Heart left ventricle (tissue), 16 donors: ENCODE measurements around the gene PTH2. TPM values are rescaled to one million over a fixed set of nuclear protein-coding genes. Genes with fewer than 3 reads are reported as not detected.

Experiments used
- ATAC-seq, 4 donors: fragments of 200-7000 bp; cut with Tn5 transposase; one replicate each; pipeline ENCODE4 v1.9.1; 2020 to 2022; ENCODE audit warnings: moderate library complexity in 4 of 4, mild to moderate bottlenecking in 3 of 4, moderate number of reproducible peaks in 1 of 4
- DNase-seq, 5 donors: peaks; one replicate each; pipeline ENCODE4 v3.0.0-alpha.2; 2020
- H3K27ac ChIP-seq, 12 donors: fragments of 200-600 bp; sonication (generic) in 4 of 12; one replicate each; pipeline versions ENCODE4 v1.5.0 to v1.8.0; 2016 to 2022; ENCODE audit warnings: mild to moderate bottlenecking in 2 of 12
- H3K27me3 ChIP-seq, 9 donors: fragments of 200-600 bp; sonication (generic) in 2 of 9; one replicate each; pipeline versions ENCODE4 v1.5.1 to v1.8.0; 2016 to 2022; ENCODE audit warnings: mild to moderate bottlenecking in 3 of 9
- H3K36me3 ChIP-seq, 9 donors: fragments of 200-600 bp; sonication (generic) in 2 of 9; one replicate each; pipeline versions ENCODE4 v1.5.0 to v1.8.0; 2018 to 2022; ENCODE audit warnings: mild to moderate bottlenecking in 2 of 9
- H3K4me1 ChIP-seq, 12 donors: fragments of 200-600 bp; sonication (generic) in 4 of 12; one replicate each; pipeline versions ENCODE4 v1.5.0 to v1.8.0; 2016 to 2022; ENCODE audit warnings: mild to moderate bottlenecking in 3 of 12
- H3K4me3 ChIP-seq, 12 donors: fragments of 200-600 bp; sonication (generic) in 4 of 12; one replicate each; pipeline versions ENCODE4 v1.5.0 to v1.8.0; 2017 to 2022; ENCODE audit warnings: mild to moderate bottlenecking in 9 of 12, moderate library complexity in 4 of 12
- H3K9me3 ChIP-seq, 12 donors: fragments of 200-600 bp; sonication (generic) in 4 of 12; one replicate each; pipeline versions ENCODE4 v1.5.0 to v1.8.0; 2016 to 2022; ENCODE audit warnings: mild to moderate bottlenecking in 1 of 12
- POLR2A ChIP-seq, 2 donors: fragments of 450-650 bp; IDR thresholded peaks; one replicate each; pipeline ENCODE4 v1.6.1; 2017; ENCODE audit warnings: antibody characterized with exemption in 2 of 2, mild to moderate bottlenecking in 2 of 2, moderate library complexity in 2 of 2
- WGBS, 4 donors: extraction: QIAGEN DNeasy Blood & Tissue Kit in 2 of 4; methylation state at CpG; one replicate each; pipeline versions ENCODE4 v1.1.5 to v1.1.7; 2013 to 2018; 5-methylcytosine and 5-hydroxymethylcytosine counted together
- intact Hi-C, 10 donors: fragments of 100-400 bp; cut with DNase I; formaldehyde crosslinking; loops; one replicate each; pipeline versions ENCODE4 v1.11.1 to v1.14.2; 2022
- polyA plus RNA-seq, 2 donors: library from polyadenylated mRNA; stranded (reverse); fragments of 200-250 nt; gene quantifications; one replicate each; pipeline ENCODE4 v1.2.3, GENCODE V29; 2013
- total RNA-seq, 9 donors: library from RNA; depleted of rRNA in 2 of 9; stranded (reverse); fragments of >200 nt in 2 of 9; fragmentation: NEBNext Ultra II Directional in 3 of 9; extraction: Animal tissue kit (Norgen Biotek cat#: 25700) in 3 of 9; gene quantifications; one replicate each; pipeline versions ENCODE4 v1.1.0 to v1.2.4, GENCODE V29; 2016 to 2023
- TF ChIP-seq, protein P1 (sequence below), 12 donors: fragments of 200-600 bp; sonication (generic) in 4 of 12; IDR thresholded peaks; one replicate each; pipeline versions ENCODE4 v1.5.0 to v1.8.0; 2018 to 2022; ENCODE audit warnings: antibody characterized with exemption in 12 of 12, mild to moderate bottlenecking in 5 of 12
- donor health status: ischemic (EF 13 %, LVEDD 7.1; RV severe dilation, severe dysfunction).
- donor health status: healthy with polysubstance abuse.
- donor health status: DM: no; HTN: yes; CAD: no.
- donor health status: DM: no; HTN: no; CAD: no.
- donor health status: ischemic (EF 25% LVEDD 6.9; RV normal size, moderate dysfunction).
- donor health status: ischemic (EF 25% LVEDD 5.7; RV mildly dilated, moderate dysfunction).
- donor health status: healthy.
- donor health status: DM: yes; HTN: yes; CAD: no.
- donor health status: ischemic (EF 35%, LVEDD 5.7; RV mildly dilated, moderate dysfunction).
- donor health status: nonischemic (EF 11% LVEDD 7.7; RV severe dilation, severe dysfunction).
- donor health status: DM: yes; HTN: yes; CAD: no.
- donor health status: PGD.
- donor health status: ischemic (EF 29% LVEDD 5.4; RV normal size, mild dysfunction).
- donor health status: nonischemic (EF 23%, LVEDD 6.1; RV moderate dilation, normal function).

Gene PTH2
- total and polyA plus RNA-seq, 11 donors = not detected

DNA sequence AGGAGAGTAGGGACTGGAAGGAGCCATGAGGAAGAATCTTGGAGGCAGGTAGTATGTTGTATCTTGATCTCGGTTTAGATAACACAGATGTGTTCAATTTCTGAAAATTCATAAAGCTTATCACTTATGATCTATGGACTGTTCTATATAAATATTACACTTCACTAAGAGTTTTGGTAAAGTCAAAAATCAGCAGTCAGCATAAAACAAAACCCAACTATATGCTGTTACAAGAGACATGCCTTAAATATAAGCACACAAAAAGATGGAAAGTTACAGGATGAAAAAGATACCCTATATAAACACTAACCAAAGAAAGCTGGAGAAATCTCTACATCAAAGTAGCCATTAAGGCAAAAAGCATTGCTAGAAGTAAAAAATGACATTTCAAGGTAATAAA is 39.6 kb downstream of the PTH2 start:
- TF ChIP-seq POLR2A (IDR thresholded peaks at IDR 0.05) = no peak
- TF ChIP-seq, protein P1, sequence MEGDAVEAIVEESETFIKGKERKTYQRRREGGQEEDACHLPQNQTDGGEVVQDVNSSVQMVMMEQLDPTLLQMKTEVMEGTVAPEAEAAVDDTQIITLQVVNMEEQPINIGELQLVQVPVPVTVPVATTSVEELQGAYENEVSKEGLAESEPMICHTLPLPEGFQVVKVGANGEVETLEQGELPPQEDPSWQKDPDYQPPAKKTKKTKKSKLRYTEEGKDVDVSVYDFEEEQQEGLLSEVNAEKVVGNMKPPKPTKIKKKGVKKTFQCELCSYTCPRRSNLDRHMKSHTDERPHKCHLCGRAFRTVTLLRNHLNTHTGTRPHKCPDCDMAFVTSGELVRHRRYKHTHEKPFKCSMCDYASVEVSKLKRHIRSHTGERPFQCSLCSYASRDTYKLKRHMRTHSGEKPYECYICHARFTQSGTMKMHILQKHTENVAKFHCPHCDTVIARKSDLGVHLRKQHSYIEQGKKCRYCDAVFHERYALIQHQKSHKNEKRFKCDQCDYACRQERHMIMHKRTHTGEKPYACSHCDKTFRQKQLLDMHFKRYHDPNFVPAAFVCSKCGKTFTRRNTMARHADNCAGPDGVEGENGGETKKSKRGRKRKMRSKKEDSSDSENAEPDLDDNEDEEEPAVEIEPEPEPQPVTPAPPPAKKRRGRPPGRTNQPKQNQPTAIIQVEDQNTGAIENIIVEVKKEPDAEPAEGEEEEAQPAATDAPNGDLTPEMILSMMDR (IDR thresholded peaks at IDR 0.05) = no peak
- no peak overlapping the region for H3K27ac ChIP-seq
- intact Hi-C loops = loop anchor here in 1 of 10 donors (10.0 kb wide), 1 partner anchor 159 kb away; no protein-coding TSS in a partner anchor
- H3K9me3 ChIP-seq = peaks cover 0 to 19% (median 8%) of the 10 kb centered on the region in 12 donors
- DNase-seq (no peak), ATAC-seq (no peak)
- H3K27me3 ChIP-seq = peaks cover 0 to 10% (median 0%) of the 10 kb centered on the region in 9 donors
- no peak overlapping the region for H3K4me3 ChIP-seq
- no peaks in the 10 kb centered on the region for H3K4me1 ChIP-seq
- WGBS, 4 donors = 2 to 91% (median 64%) methylated on average over 1 of the region's 1 CpG
- H3K36me3 ChIP-seq = no peaks in the 10 kb centered on the region

- 87 to 92% (median 89%) methylated on average over 5 of the region's 5 CpGs for WGBS, 4 donors
- DNase-seq (no peak), ATAC-seq (no peak)
- TF ChIP-seq, protein P1 (IDR thresholded peaks at IDR 0.05) = no peak
- no peak for TF ChIP-seq POLR2A (IDR thresholded peaks at IDR 0.05)
- Histone ChIP-seq H3K27me3 (peaks cover 0 to 8% (median 0%) of the 10 kb centered on the region in 9 donors), H3K4me3 (no peak overlapping the region), H3K27ac (no peak overlapping the region), H3K4me1 (no peaks in the 10 kb centered on the region), H3K9me3 (peaks cover 0 to 19% (median 8%) of the 10 kb centered on the region in 12 donors), H3K36me3 (no peaks in the 10 kb centered on the region)
- intact Hi-C loops = loop anchor here in 1 of 10 donors (10.0 kb wide), 1 partner anchor 158 kb away; no protein-coding TSS in a partner anchor
Observed at GRCh38 chr19:49382639-49383038, 40.6 kb downstream of the PTH2 start.

DNA sequence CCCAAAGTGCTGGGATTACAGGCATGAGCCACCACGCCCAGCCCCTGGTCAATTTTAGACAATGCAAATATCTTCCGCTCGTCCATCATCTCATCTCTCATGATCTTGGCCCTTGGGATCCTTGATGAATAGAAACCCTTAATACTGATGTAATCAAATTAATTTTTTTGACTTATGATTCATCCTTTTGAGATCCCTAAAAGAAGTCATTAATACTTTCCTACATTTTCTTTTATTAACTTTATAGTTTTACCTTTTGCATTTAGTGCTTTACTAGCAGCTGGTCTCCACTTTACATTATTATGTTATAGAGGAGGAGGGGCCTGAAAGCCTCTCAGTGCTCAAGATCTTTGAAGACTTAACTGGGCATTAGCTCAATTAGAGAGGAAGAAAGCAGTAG is 42.9 kb downstream of the PTH2 start:
- TF ChIP-seq, protein P1 (IDR thresholded peaks at IDR 0.05) = no peak
- Histone ChIP-seq H3K9me3 (peaks cover 0 to 19% (median 8%) of the 10 kb centered on the region in 12 donors), H3K36me3 (no peaks in the 10 kb centered on the region), H3K4me3 (no peak overlapping the region), H3K4me1 (no peaks in the 10 kb centered on the region), H3K27ac (no peak overlapping the region), H3K27me3 (peaks cover 0 to 7% (median 0%) of the 10 kb centered on the region in 9 donors)
- no peak for DNase-seq
- intact Hi-C loops = loop anchor here in 1 of 10 donors (10.0 kb wide), 1 partner anchor 156 kb away; no protein-coding TSS in a partner anchor
- no peak for ATAC-seq
- WGBS, 4 donors = 89 to 95% (median 90%) methylated on average over 3 of the region's 3 CpGs

- H3K36me3 ChIP-seq = no peaks in the 10 kb centered on the region
- peaks cover 0 to 4% (median 0%) of the 10 kb centered on the region in 9 donors for H3K27me3 ChIP-seq
- H3K27ac ChIP-seq = no peak overlapping the region
- DNase-seq (no peak), ATAC-seq (no peak)
- H3K4me1 ChIP-seq = no peaks in the 10 kb centered on the region
- peaks cover 0 to 19% (median 8%) of the 10 kb centered on the region in 12 donors for H3K9me3 ChIP-seq
- no peak overlapping the region for H3K4me3 ChIP-seq
- intact Hi-C loops = no loop called here
- 62 to 75% (median 74%) methylated on average over 3 of the region's 3 CpGs for WGBS, 4 donors
- TF ChIP-seq, protein P1 (IDR thresholded peaks at IDR 0.05) = no peak
- TF ChIP-seq POLR2A (IDR thresholded peaks at IDR 0.05) = no peak
Observed at GRCh38 chr19:49378512-49378911, 44.7 kb downstream of the PTH2 start.
